ENCODE results near the gene RAB4B. TPM values are rescaled to one million over a fixed set of nuclear protein-coding genes. Genes with fewer than 3 reads are reported as not detected.
A peak's percentile ranks its signal among the peaks of the same experiment; 100 is the strongest.
"Not testable (repeated sequence)": the region's sequence is repeated elsewhere in the genome, so short reads cannot be mapped to it uniquely, and the experiment has no call there.

The RAB4B gene
- polyA plus RNA-seq, 1 donor = 19.2 TPM

DNA sequence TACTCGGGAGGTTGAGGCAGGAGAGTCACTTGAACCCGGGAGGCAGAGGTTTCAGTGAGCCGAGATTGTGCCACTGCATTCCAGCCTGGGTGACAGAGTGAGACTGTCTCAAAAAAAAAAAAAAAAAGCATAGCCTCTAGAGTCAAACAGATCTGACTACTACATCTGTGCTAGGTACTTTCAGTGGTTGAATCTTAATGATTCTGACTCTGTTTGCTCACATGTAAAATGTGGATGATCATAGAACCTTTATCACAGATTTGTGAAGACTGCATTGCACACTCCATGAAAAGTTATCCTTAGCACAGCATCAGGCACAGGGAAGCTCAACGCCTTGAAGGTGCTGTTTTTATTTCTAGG is 54.4 kb downstream of the RAB4B start:
- H3K9me3 ChIP-seq (ENCODE audit: control insufficient read depth, low read depth, low read length); H3K27me3 ChIP-seq (ENCODE audit: control insufficient read depth, insufficient read depth, low read length); H3K36me3 ChIP-seq (ENCODE audit: control insufficient read depth, insufficient read depth, low read length); DNase-seq; H3K4me3 ChIP-seq (ENCODE audit: low read length): not testable (repeated sequence)
- WGBS (ENCODE audit: insufficient coverage, low lambda C conversion rate) = no CpG with 5 or more reads among the region's 4 CpGs
- H3K27ac ChIP-seq (ENCODE audit: low read length) = peak overlapping the region; percentile 93
- H3K4me1 ChIP-seq (ENCODE audit: control insufficient read depth, insufficient read depth, low read length) = peaks cover 30% of the 10 kb centered on the region

- peak; percentile 32 to 66 for DNase-seq
- Histone ChIP-seq H3K4me1 (ENCODE audit: control insufficient read depth, insufficient read depth, low read length) (peaks cover 30% of the 10 kb centered on the region), H3K27ac (ENCODE audit: low read length) (peak overlapping the region; percentile 87)
- not testable (repeated sequence) for H3K9me3 ChIP-seq (ENCODE audit: control insufficient read depth, low read depth, low read length); H3K4me3 ChIP-seq (ENCODE audit: low read length); H3K36me3 ChIP-seq (ENCODE audit: control insufficient read depth, insufficient read depth, low read length); H3K27me3 ChIP-seq (ENCODE audit: control insufficient read depth, insufficient read depth, low read length)
- WGBS (ENCODE audit: insufficient coverage, low lambda C conversion rate) = no CpG with 5 or more reads among the region's 7 CpGs
These were observed 55.9 kb downstream of the RAB4B start for GRCh38 chr19:40833728-40834533.

DNA sequence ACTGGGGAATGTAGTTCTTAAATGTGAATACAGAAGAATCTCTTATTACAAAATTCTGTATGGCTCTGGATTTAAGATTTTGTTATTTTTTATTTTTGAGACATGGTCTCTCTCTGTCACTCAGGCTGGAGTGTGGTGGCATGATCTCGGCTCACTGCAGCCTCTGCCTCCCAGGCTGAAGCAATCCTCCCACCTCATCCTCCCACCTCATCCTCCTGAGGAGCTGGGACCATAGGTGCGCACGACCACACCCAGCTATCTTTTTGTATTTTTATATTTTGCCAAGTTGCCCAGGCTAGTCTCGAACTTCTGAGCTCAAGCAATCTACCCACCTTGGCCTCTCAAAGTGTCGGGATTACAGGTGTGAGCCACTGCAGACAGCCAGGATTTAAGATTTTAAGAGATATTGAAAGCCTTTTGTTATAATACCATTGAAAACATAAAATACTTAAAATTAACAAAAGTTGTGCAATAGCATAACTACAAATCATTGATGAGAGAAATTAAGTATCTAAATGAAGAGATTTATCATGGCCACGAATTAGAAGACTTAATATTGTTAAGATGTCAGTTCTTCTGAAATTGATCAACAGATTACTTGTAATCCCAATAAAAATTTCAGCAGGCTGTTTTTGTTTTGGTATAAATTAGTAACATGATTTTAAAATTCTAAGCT is 58.8 kb downstream of the RAB4B start:
- 89% methylated on average over 1 of the region's 6 CpGs for WGBS (ENCODE audit: insufficient coverage, low lambda C conversion rate)
- H3K4me3 ChIP-seq (ENCODE audit: low read length) = no peak overlapping the region
- peaks cover 18% of the 10 kb centered on the region for H3K4me1 ChIP-seq (ENCODE audit: control insufficient read depth, insufficient read depth, low read length)
- no peak overlapping the region for H3K27ac ChIP-seq (ENCODE audit: low read length)
- no peaks in the 10 kb centered on the region for H3K36me3 ChIP-seq (ENCODE audit: control insufficient read depth, insufficient read depth, low read length)
- no peaks in the 10 kb centered on the region for H3K9me3 ChIP-seq (ENCODE audit: control insufficient read depth, low read depth, low read length)
- no peaks in the 10 kb centered on the region for H3K27me3 ChIP-seq (ENCODE audit: control insufficient read depth, insufficient read depth, low read length)
- DNase-seq = no peak

- H3K36me3 ChIP-seq (ENCODE audit: control insufficient read depth, insufficient read depth, low read length); H3K27ac ChIP-seq (ENCODE audit: low read length); H3K9me3 ChIP-seq (ENCODE audit: control insufficient read depth, low read depth, low read length); H3K4me3 ChIP-seq (ENCODE audit: low read length); H3K4me1 ChIP-seq (ENCODE audit: control insufficient read depth, insufficient read depth, low read length); H3K27me3 ChIP-seq (ENCODE audit: control insufficient read depth, insufficient read depth, low read length); DNase-seq: not testable (repeated sequence)
- 100% methylated on average over 1 of the region's 1 CpG for WGBS (ENCODE audit: insufficient coverage, low lambda C conversion rate)
These were observed 60.4 kb downstream of the RAB4B start for GRCh38 chr19:40838477-40838876.

GRCh38 chr19:40842012-40842411 is 64.0 kb downstream of the RAB4B start:
- H3K27ac ChIP-seq (ENCODE audit: low read length); H3K36me3 ChIP-seq (ENCODE audit: control insufficient read depth, insufficient read depth, low read length); H3K27me3 ChIP-seq (ENCODE audit: control insufficient read depth, insufficient read depth, low read length); H3K9me3 ChIP-seq (ENCODE audit: control insufficient read depth, low read depth, low read length); DNase-seq; H3K4me3 ChIP-seq (ENCODE audit: low read length); H3K4me1 ChIP-seq (ENCODE audit: control insufficient read depth, insufficient read depth, low read length): not testable (repeated sequence)
- WGBS (ENCODE audit: insufficient coverage, low lambda C conversion rate) = no CpG with 5 or more reads among the region's 3 CpGs

GRCh38 chr19:40842997-40843652 is 65.1 kb downstream of the RAB4B start:
- WGBS (ENCODE audit: insufficient coverage, low lambda C conversion rate) = 0% methylated on average over 1 of the region's 12 CpGs
- not testable (repeated sequence) for H3K36me3 ChIP-seq (ENCODE audit: control insufficient read depth, insufficient read depth, low read length); DNase-seq; H3K9me3 ChIP-seq (ENCODE audit: control insufficient read depth, low read depth, low read length); H3K4me3 ChIP-seq (ENCODE audit: low read length); H3K27me3 ChIP-seq (ENCODE audit: control insufficient read depth, insufficient read depth, low read length); H3K4me1 ChIP-seq (ENCODE audit: control insufficient read depth, insufficient read depth, low read length); H3K27ac ChIP-seq (ENCODE audit: low read length)

- 0% methylated on average over 3 of the region's 19 CpGs for WGBS (ENCODE audit: insufficient coverage, low lambda C conversion rate)
- H3K4me1 ChIP-seq (ENCODE audit: control insufficient read depth, insufficient read depth, low read length); H3K9me3 ChIP-seq (ENCODE audit: control insufficient read depth, low read depth, low read length); H3K36me3 ChIP-seq (ENCODE audit: control insufficient read depth, insufficient read depth, low read length); H3K4me3 ChIP-seq (ENCODE audit: low read length); H3K27ac ChIP-seq (ENCODE audit: low read length); H3K27me3 ChIP-seq (ENCODE audit: control insufficient read depth, insufficient read depth, low read length): not testable (repeated sequence)
- DNase-seq = peak in 1 of 2 donors; percentile 68
These were observed 65.6 kb downstream of the RAB4B start for GRCh38 chr19:40843653-40844052.

Other genes with a start within 250 kb of the RAB4B start
- gene SHKBP1, start 201.4 kb upstream of the RAB4B start, polyA plus RNA-seq = 27.8 TPM
- gene LTBP4, start 176.9 kb upstream of the RAB4B start, polyA plus RNA-seq = 223 TPM
- gene NUMBL, start 87.6 kb upstream of the RAB4B start, polyA plus RNA-seq = 16.3 TPM
- gene COQ8B, start 61.4 kb upstream of the RAB4B start, polyA plus RNA-seq = 35.7 TPM
- 28.4 TPM for gene ITPKC, start 61.1 kb upstream of the RAB4B start, polyA plus RNA-seq
- 16.6 TPM for gene ACTMAP, start 27.8 kb upstream of the RAB4B start, polyA plus RNA-seq
- gene SNRPA, start 27.0 kb upstream of the RAB4B start, polyA plus RNA-seq = 65.7 TPM
- 6.2 TPM for gene MIA, start 2.7 kb upstream of the RAB4B start, polyA plus RNA-seq
- 61.6 TPM for gene EGLN2, start 20.9 kb downstream of the RAB4B start, polyA plus RNA-seq
- gene CYP2A6, start 72.2 kb downstream of the RAB4B start, polyA plus RNA-seq = 0.07 TPM
- gene CYP2A7, start 104.0 kb downstream of the RAB4B start, polyA plus RNA-seq = 0.04 TPM
- gene CYP2B6, start 213.0 kb downstream of the RAB4B start, polyA plus RNA-seq = 5.3 TPM